ENCODE data around the gene USP34. TPM values are rescaled to one million over a fixed set of nuclear protein-coding genes. Genes with fewer than 3 reads are reported as not detected.

Gene USP34
- total RNA-seq, 2 donors from 2014 or later: 105 to 120 TPM

- H3K9ac ChIP-seq (ENCODE audit: extremely low read depth, low read length, poor library complexity, severe bottlenecking): no peak overlapping the region
- 88 to 92% methylated on average over 3 of the region's 3 CpGs for WGBS, 2 experiments (ENCODE audit: insufficient coverage in 1 of 2, insufficient read length in 1 of 2)
Measured at GRCh38 chr2:61465045-61465444, 5.8 kb downstream of the USP34 start.

GRCh38 chr2:61463769-61464475 is 7.0 kb downstream of the USP34 start:
- H3K27me3 Mint-ChIP-seq (ENCODE audit: insufficient read depth): no peaks in the 10 kb centered on the region
- Histone ChIP-seq H3K4me1 (ENCODE audit: control insufficient read depth, insufficient read depth, low read length) (peaks cover 3% of the 10 kb centered on the region), H3K27ac (ENCODE audit: low read depth, low read length) (no peak overlapping the region), H3K36me3 (ENCODE audit: control insufficient read depth, insufficient read depth, low read length) (peaks cover 15% of the 10 kb centered on the region), H3K9ac (ENCODE audit: extremely low read depth, low read length, poor library complexity, severe bottlenecking) (no peak overlapping the region), H3K4me3 (ENCODE audit: low read length) (no peak overlapping the region), H3K27me3 (ENCODE audit: control insufficient read depth, insufficient read depth, low read length, poor library complexity, severe bottlenecking) (no peaks in the 10 kb centered on the region), H3K9me3 (ENCODE audit: control insufficient read depth, low read length) (no peaks in the 10 kb centered on the region)
- H3K9me3 Mint-ChIP-seq: no peaks in the 10 kb centered on the region
- no peak for TF ChIP-seq CTCF (conservative IDR thresholded peaks at IDR 0.05)
- no peak for DNase-seq
- no peak overlapping the region for H3K27ac Mint-ChIP-seq
- H3K4me3 Mint-ChIP-seq: no peak overlapping the region
- H3K36me3 Mint-ChIP-seq (ENCODE audit: low read depth): peaks cover 17% of the 10 kb centered on the region
- 93 to 98% methylated on average over 5 to 7 of the region's 7 CpGs for WGBS, 2 experiments (ENCODE audit: insufficient coverage in 1 of 2, insufficient read length in 1 of 2)
- H3K4me1 Mint-ChIP-seq: peaks cover 16% of the 10 kb centered on the region

More at GRCh38 chr2:61465045-61465444, 5.8 kb downstream of the USP34 start:
- no peak overlapping the region for H3K27ac Mint-ChIP-seq
- Histone ChIP-seq H3K27me3 (ENCODE audit: control insufficient read depth, insufficient read depth, low read length, poor library complexity, severe bottlenecking) (no peaks in the 10 kb centered on the region), H3K27ac (ENCODE audit: low read depth, low read length) (no peak overlapping the region), H3K36me3 (ENCODE audit: control insufficient read depth, insufficient read depth, low read length) (peaks cover 15% of the 10 kb centered on the region), H3K4me3 (ENCODE audit: low read length) (no peak overlapping the region), H3K9me3 (ENCODE audit: control insufficient read depth, low read length) (no peaks in the 10 kb centered on the region), H3K4me1 (ENCODE audit: control insufficient read depth, insufficient read depth, low read length) (peaks cover 3% of the 10 kb centered on the region)
- TF ChIP-seq CTCF (conservative IDR thresholded peaks at IDR 0.05): no peak
- H3K4me3 Mint-ChIP-seq: no peak overlapping the region
- peaks cover 17% of the 10 kb centered on the region for H3K36me3 Mint-ChIP-seq (ENCODE audit: low read depth)
- no peaks in the 10 kb centered on the region for H3K27me3 Mint-ChIP-seq (ENCODE audit: insufficient read depth)
- H3K4me1 Mint-ChIP-seq: peaks cover 20% of the 10 kb centered on the region
- H3K9me3 Mint-ChIP-seq: no peaks in the 10 kb centered on the region
- peak; percentile 1 for DNase-seq

- no peak for TF ChIP-seq CTCF (conservative IDR thresholded peaks at IDR 0.05)
- H3K4me1 Mint-ChIP-seq: peaks cover 16% of the 10 kb centered on the region
- Histone ChIP-seq H3K27ac (ENCODE audit: low read depth, low read length) (no peak overlapping the region), H3K4me3 (ENCODE audit: low read length) (no peak overlapping the region), H3K36me3 (ENCODE audit: control insufficient read depth, insufficient read depth, low read length) (no peaks in the 10 kb centered on the region), H3K9ac (ENCODE audit: extremely low read depth, low read length, poor library complexity, severe bottlenecking) (no peak overlapping the region), H3K9me3 (ENCODE audit: control insufficient read depth, low read length) (no peaks in the 10 kb centered on the region), H3K4me1 (ENCODE audit: control insufficient read depth, insufficient read depth, low read length) (no peaks in the 10 kb centered on the region), H3K27me3 (ENCODE audit: control insufficient read depth, insufficient read depth, low read length, poor library complexity, severe bottlenecking) (no peaks in the 10 kb centered on the region)
- no peaks in the 10 kb centered on the region for H3K9me3 Mint-ChIP-seq
- H3K36me3 Mint-ChIP-seq (ENCODE audit: low read depth): peaks cover 8% of the 10 kb centered on the region
- 95 to 100% methylated on average over 1 to 2 of the region's 2 CpGs for WGBS, 2 experiments (ENCODE audit: insufficient coverage in 1 of 2, insufficient read length in 1 of 2)
- DNase-seq: no peak
- H3K27ac Mint-ChIP-seq: no peak overlapping the region
- no peaks in the 10 kb centered on the region for H3K27me3 Mint-ChIP-seq (ENCODE audit: insufficient read depth)
- no peak overlapping the region for H3K4me3 Mint-ChIP-seq
Measured at GRCh38 chr2:61461404-61461803, 9.5 kb downstream of the USP34 start.

Data from endodermal cell (in vitro differentiated cells).